HL-60 (cell line): Measurements from ENCODE around the gene KCTD13.

Source experiments
- DNase-seq, 2 experiments: peaks; one replicate each; pipeline ENCODE4 v3.0.0-alpha.2; 2010 to 2020; ENCODE audit warnings: low read depth in 1 of 2, low spot score in 1 of 2
- H3K27ac ChIP-seq: fragments of 250-450 bp; sonication (Bioruptor Pico); replicated peaks from 2 replicates; pipeline ENCODE4 v1.5.1; 2020; ENCODE audit warnings: mild to moderate bottlenecking, moderate library complexity
- H3K27me3 ChIP-seq: fragments of 250-450 bp; sonication (Bioruptor Pico); 2 replicates; pipeline ENCODE4 v1.5.1; 2021; ENCODE audit warnings: mild to moderate bottlenecking, moderate library complexity; ENCODE audit not compliant: insufficient read depth, poor library complexity, severe bottlenecking
- H3K4me3 ChIP-seq: replicated peaks from 2 replicates; pipeline ENCODE4 v1.5.1; 2011; ENCODE audit warnings: mild to moderate bottlenecking, control low read depth, low read length; ENCODE audit not compliant: insufficient read depth
- GABPA ChIP-seq: IDR thresholded peaks from 2 replicates; pipeline ENCODE4 v1.6.1; 2012; ENCODE audit warnings: low read depth
- POLR2AphosphoS5 ChIP-seq: IDR thresholded peaks from 2 replicates; pipeline ENCODE4 v1.6.1; 2012; ENCODE audit warnings: low read depth
- SPI1 ChIP-seq: IDR thresholded peaks from 2 replicates; pipeline ENCODE4 v1.6.1; 2012; ENCODE audit warnings: low read depth, mild to moderate bottlenecking, borderline replicate concordance
- TF ChIP-seq, protein P1 (sequence below): IDR thresholded peaks from one replicate; pipeline ENCODE4 v1.5.1; 2011; ENCODE audit warnings: low read length, control low read depth, inconsistent platforms; ENCODE audit not compliant: insufficient read depth
- TF ChIP-seq, protein P2 (sequence below): IDR thresholded peaks from 2 replicates; pipeline ENCODE4 v1.6.1; 2012; ENCODE audit warnings: low read depth; ENCODE audit not compliant: insufficient replicate concordance

Gene KCTD13

DNA sequence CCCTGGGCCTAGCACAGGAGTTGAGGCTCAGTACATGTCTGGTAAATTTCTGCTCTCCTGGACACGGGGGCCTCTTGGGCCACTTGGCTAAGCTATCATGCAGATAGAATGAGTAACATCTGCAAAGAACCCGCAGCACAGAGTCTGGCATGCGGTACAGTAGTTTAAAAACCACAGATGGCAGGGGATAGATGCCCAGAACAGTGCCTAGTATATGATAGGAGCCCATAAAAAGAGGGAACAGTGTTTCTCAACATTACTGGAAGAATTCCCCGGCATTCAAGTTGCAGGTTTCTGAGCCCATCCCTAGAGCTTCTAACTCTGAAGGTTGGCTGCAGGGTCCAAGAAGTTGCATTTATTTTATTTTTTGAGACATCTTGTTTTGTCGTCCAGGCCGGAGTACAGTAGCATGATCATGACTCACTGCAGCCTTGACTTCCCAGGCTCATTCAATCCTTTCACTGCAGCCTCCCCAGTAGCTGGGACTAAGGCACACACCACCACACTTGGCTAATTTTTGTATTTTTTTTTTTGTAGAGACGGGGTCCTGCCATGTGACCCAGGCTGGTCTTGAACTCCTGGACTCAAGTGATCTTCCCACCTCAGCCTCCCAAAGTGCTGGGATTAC is 68.8 kb downstream of the KCTD13 start:
- Histone ChIP-seq H3K27ac (no peak overlapping the region), H3K27me3 (no peaks in the 10 kb centered on the region), H3K4me3 (no peak overlapping the region)
- DNase-seq = no peak
- TF ChIP-seq SPI1 (no peak), GABPA (no peak), POLR2AphosphoS5 (no peak)
- TF ChIP-seq, protein P1, sequence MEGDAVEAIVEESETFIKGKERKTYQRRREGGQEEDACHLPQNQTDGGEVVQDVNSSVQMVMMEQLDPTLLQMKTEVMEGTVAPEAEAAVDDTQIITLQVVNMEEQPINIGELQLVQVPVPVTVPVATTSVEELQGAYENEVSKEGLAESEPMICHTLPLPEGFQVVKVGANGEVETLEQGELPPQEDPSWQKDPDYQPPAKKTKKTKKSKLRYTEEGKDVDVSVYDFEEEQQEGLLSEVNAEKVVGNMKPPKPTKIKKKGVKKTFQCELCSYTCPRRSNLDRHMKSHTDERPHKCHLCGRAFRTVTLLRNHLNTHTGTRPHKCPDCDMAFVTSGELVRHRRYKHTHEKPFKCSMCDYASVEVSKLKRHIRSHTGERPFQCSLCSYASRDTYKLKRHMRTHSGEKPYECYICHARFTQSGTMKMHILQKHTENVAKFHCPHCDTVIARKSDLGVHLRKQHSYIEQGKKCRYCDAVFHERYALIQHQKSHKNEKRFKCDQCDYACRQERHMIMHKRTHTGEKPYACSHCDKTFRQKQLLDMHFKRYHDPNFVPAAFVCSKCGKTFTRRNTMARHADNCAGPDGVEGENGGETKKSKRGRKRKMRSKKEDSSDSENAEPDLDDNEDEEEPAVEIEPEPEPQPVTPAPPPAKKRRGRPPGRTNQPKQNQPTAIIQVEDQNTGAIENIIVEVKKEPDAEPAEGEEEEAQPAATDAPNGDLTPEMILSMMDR = no peak
- TF ChIP-seq, protein P2, sequence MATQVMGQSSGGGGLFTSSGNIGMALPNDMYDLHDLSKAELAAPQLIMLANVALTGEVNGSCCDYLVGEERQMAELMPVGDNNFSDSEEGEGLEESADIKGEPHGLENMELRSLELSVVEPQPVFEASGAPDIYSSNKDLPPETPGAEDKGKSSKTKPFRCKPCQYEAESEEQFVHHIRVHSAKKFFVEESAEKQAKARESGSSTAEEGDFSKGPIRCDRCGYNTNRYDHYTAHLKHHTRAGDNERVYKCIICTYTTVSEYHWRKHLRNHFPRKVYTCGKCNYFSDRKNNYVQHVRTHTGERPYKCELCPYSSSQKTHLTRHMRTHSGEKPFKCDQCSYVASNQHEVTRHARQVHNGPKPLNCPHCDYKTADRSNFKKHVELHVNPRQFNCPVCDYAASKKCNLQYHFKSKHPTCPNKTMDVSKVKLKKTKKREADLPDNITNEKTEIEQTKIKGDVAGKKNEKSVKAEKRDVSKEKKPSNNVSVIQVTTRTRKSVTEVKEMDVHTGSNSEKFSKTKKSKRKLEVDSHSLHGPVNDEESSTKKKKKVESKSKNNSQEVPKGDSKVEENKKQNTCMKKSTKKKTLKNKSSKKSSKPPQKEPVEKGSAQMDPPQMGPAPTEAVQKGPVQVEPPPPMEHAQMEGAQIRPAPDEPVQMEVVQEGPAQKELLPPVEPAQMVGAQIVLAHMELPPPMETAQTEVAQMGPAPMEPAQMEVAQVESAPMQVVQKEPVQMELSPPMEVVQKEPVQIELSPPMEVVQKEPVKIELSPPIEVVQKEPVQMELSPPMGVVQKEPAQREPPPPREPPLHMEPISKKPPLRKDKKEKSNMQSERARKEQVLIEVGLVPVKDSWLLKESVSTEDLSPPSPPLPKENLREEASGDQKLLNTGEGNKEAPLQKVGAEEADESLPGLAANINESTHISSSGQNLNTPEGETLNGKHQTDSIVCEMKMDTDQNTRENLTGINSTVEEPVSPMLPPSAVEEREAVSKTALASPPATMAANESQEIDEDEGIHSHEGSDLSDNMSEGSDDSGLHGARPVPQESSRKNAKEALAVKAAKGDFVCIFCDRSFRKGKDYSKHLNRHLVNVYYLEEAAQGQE = no peak
